Transverse colon (tissue), 3 donors: Measurements from ENCODE around the gene CYP46A1.

Experiments used
- POLR2A ChIP-seq: fragments of 450-650 bp; IDR thresholded peaks from one replicate; pipeline ENCODE4 v1.6.1; 2016; ENCODE audit warnings: antibody characterized with exemption, mild to moderate bottlenecking, moderate library complexity
- TF ChIP-seq, protein P1 (sequence below), 5 experiments: fragments of 200-600 bp in 3 of 5; fragments of 450-650 bp in 2 of 5; sonication (generic) in 3 of 5; IDR thresholded peaks; 1 replicate in 2 of 5; 2 replicates in 3 of 5; pipeline ENCODE4 v1.5.1; 2016 to 2017; ENCODE audit warnings: antibody characterized with exemption in 5 of 5, inconsistent platforms in 3 of 5, mild to moderate bottlenecking in 2 of 5, moderate library complexity in 1 of 5

DNA sequence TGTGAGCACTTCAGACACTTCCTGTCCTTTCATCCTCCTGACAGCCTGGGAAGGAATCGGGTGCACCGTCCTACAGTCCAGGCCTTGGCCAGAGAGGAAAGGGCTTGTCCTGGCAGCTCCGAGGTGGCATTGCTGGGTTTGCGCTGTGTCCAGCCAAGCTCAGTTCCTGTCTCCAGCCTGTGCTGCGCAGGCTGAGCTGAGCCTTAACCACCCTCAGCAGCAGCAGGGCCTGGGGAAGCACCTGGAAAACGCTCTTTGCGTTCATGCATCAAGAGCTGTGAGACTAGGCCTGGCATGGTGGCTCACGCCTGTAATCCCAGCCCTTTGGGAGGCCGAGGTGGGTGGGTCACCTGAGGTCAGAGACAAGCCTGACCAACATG, 75.4 kb downstream of the CYP46A1 start:
- no peak for TF ChIP-seq POLR2A
- TF ChIP-seq, protein P1, sequence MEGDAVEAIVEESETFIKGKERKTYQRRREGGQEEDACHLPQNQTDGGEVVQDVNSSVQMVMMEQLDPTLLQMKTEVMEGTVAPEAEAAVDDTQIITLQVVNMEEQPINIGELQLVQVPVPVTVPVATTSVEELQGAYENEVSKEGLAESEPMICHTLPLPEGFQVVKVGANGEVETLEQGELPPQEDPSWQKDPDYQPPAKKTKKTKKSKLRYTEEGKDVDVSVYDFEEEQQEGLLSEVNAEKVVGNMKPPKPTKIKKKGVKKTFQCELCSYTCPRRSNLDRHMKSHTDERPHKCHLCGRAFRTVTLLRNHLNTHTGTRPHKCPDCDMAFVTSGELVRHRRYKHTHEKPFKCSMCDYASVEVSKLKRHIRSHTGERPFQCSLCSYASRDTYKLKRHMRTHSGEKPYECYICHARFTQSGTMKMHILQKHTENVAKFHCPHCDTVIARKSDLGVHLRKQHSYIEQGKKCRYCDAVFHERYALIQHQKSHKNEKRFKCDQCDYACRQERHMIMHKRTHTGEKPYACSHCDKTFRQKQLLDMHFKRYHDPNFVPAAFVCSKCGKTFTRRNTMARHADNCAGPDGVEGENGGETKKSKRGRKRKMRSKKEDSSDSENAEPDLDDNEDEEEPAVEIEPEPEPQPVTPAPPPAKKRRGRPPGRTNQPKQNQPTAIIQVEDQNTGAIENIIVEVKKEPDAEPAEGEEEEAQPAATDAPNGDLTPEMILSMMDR (IDR thresholded peaks at IDR 0.05): no peak
